HG03103 (cell line): ENCODE measurements around the gene GLRX.

Experiments
- ATAC-seq: cut with Tn5 transposase; IDR thresholded peaks from one replicate; pipeline ENCODE4 v1.9.1; 2021; ENCODE audit warnings: low read depth; ENCODE audit not compliant: unreplicated experiment

Gene GLRX

DNA sequence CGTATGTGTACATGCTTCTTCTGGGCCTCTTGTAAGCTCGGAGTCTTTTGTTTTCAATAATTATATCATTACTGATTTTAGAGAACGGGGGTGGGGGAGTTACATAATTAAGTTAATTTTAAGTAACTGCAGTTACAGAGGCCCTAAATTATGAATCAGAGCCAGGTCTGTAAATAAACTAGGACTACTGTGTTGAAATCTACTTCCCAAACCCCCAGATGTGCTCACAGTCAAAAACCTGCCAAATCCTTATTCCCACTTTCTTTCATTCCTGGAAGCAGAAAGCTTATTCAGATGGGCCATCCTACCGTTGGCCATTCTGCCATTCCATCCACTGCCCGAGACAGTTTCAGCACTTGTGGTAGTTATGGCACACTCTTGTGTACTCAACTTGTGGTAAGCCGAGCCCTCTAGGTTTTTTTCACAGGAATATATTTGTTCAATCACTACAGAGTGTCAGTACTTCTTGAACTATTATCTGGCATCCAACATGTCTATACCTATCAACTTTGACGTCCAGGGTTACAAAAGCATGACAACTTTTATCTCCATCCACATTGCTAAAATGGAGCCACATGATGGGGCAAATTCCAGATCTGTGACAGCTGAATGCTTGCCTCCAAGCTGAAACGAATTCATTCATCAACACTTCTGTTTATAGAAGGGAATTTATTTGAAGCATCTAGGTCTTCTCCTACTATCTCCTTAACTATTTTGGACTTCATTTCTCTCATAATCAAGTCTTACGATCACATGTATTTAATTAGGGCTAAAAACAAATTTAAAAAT, 37.8 kb downstream of the GLRX start:
- no peak for ATAC-seq

DNA sequence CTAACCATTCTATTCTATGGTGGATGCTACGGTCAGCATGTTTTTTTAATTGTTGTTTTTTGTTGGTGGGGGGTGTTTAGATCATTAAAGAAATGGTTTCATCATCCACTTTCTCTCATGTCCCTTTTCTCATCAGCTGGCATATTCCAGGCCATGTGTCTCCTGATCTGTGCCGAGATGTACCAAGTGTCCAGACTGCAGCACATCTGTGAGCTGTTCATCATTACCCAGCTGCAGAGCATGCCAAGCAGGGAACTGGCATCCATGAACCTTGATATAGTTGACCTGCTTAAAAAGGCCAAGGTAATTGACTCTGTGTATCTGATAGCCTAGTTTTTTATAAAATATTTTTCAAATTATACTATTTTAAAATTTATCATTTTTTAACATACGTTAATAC, 38.9 kb downstream of the GLRX start:
- no peak for ATAC-seq

DNA sequence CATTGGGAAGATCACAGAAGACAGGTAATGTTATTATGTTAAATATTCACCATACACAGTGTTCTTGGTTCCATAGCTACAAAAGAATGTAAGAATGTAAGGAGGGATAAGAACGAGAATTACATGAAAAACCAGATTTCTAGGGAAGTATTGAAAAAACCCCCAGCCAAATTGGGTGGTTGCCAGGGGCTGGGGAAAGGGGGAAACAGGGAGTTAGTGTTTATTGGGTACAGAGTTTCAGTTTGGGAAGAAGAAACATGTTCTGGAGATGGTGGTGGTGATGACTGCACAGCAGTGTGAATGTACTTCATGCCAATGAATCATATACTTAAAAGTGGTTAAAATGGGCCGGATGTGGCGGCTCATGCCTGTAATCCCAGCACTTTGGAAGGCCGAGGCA, 40.3 kb downstream of the GLRX start:
- no peak for ATAC-seq

DNA sequence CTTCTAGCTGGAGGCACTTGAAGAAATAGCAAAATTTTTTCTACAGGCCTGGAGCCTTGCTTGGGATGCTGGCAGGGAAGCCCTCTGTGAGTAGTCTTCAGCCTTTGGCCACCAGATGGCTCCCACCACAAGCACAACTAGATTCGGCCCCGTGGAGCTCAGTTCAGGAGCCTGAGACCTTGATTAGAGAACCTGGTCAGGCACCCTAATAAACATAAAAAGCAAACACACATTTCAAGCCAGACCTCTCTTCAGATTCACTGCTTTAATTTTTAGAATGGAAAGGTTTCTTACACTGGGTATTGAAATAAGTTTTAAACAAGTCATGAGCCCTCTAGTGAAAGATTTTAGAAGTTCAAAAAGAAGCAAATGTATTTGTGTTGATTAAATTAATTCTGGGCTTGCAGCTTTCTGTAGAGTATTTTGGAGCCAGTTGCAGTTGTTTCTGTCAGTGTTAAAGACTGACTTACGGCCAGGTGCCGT, 41.4 kb downstream of the GLRX start:
- ATAC-seq = peak; percentile 97

DNA sequence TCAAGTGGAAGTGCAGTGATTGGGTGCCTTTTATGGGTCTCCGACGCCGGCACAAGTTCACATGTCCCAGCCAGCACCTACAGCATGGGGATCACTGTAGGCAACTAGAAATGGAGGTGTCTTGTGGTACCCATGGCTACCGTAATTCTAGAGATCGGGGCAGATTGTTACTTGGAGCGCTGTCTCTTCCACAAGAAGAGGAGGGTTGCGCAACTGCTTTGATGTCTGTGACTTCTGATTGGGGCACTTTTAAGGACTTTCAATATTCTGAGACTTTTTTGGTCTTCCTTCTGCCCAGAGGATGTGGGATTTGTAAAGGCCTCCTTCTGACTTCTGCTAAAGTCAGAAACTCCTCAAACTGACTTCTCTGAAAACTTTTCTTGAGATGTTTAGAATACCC, 41.9 kb downstream of the GLRX start:
- ATAC-seq = no peak

DNA sequence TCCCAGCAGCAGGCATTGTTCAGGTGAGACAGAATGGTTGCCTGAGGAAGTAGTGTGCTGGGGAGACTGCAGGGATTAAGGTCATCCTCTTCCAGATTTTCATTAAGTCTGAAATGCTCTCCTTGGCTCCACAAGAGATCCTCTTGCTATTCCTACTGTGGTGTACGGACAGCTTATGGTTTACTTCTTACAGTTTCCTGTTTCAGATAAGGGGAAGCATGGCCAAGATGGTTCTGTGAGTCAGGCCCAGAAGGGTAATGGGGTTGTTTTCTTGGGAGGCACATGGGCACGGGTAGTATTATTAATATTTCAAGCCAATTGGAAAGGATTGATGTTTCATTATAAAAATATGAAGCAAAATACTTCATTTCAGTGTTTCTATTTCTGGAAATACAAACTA, 42.9 kb downstream of the GLRX start:
- no peak for ATAC-seq

DNA sequence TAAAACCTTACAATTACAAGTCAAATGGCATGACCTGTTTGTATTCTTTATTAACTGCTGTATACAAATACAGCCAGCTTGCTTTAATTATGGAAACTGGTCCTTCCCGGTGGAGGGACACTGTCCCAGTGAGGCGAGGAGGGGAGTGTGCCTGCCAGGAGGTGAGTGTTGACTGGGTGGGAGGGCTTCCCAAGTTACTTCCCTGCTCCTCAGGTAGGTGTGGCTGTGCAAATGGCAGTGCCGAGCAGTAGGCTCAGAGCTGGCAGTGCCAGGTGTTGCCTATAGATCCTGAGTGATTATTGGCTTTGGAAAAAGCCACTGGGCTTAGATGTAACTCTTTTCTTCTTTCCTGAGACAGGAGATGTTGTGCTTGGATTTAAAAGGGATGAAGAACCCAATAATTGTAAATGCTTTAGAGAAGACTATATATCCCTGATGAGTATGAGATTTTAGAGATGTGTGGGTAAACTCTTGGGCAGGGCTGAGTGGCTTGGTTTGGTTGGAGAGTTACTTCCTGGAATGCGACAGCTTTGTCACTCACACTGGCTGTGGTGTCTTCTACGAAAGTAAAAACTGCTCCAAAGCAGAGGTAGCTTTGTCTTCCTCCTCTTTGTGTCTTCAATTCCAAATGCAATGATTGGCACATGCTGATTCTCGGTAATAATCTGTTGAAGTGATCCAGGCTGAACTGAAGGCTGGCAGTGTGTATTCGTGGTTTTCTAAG, 43.7 kb downstream of the GLRX start:
- ATAC-seq = no peak

DNA sequence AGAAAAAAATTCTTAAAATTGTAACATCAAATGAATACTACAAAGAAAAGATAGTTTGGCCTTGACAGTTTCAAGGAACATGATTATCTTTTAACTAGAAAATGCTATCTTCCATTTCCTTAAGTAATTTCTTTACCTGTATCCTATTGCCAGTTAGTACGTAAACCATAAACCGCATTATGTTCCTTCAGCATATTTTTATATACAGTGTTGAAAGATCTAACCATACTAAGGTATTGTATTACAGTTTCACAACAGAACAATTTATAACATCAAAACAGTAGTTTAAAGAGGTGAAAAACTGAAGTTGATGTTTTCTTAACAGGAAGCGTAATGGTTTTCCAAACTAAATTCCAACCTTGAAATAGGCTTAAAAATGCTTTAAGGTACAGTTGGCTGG, 45.1 kb downstream of the GLRX start:
- no peak for ATAC-seq

DNA sequence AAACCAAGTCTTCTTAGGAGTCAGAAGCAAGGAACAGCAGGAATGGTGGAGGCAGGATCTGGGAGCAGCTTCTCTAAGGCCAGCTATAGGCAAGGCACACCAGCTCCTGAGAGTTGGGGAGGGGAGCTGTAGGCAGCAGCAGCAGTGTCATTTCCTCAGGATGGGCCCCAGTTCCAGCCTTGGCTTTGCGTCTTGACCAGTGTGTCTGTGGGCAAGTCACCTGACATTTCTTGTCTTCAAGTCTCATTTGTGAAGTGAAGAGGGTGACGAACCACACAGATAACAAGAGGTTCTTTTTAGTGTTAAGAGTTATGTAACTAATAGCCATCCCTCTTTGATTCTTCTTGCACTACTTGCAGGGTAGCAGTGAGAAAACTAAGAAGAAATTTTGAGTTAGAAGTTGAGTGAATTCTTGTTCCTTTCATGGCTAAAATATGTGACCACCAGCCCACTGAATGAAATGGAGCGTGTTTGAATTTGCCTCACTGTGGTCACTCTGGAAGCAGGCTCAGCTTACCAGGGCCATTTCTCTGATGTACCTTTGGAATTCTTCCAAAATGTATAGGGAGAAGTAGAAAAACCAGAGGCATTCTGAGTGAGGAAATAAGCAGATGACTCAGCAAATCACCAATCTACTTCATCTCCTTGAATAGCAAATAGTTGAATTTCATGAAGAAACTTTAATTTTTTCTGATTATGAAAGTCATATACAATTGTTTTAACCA, 49.0 kb downstream of the GLRX start:
- ATAC-seq = no peak

DNA sequence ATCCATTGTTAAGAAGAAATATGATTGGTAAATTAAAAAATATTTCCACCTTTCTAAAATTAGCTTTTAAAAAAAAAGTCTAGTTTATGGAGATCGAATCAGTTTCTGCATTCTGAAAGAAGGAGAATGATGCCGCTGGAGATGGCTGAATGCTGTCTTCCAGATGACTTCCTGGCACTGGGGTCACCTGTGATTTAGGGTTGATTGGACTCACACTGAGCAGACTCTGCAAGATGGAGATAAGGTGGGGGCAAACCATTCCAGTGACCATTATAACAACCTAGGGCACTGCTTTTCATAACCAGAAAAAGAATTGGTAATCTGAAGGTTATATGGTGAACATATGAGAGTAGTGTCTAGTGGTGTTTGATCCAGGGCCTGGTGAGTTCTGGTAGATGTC, 50.6 kb downstream of the GLRX start:
- no peak for ATAC-seq

DNA sequence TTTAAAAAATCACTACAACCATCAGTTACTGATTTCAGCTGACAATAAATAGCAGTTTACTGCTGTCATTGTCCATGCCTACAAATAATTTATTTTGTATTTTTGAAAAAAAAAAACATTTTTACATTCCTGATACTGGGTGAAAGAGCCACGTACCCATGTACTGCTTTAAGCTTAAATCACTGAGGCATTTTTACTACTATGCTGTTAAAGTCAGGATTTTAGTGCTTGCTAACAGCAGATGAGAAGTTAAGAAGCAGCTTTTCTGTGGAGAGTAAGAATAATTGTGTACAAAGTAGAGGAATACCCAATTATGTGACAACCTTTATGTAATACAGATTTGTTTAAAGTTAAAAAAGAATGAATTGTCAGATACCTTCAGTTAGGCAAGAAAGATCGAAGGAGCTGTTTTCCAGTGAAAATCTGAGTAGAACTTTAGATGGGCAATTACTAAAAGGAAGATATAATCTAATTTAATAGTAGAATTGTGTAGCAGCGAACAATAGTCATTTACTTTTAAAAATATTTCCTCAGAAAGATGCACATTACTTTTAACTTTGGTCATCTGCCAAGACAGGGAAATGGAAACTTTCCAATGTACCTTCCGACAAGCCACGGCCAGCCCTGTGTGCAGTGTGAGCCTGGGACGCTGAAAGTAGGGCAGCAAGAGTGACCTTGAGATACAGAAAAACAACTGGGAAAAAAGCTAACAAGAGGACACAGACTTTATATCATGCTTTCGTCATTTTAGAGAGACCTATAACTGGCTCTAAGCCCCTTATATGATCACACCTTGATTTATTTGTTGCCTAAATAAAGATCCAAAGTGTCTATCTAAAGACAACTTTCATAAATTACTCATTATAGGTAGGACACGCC, 51.5 kb downstream of the GLRX start:
- no peak for ATAC-seq

DNA sequence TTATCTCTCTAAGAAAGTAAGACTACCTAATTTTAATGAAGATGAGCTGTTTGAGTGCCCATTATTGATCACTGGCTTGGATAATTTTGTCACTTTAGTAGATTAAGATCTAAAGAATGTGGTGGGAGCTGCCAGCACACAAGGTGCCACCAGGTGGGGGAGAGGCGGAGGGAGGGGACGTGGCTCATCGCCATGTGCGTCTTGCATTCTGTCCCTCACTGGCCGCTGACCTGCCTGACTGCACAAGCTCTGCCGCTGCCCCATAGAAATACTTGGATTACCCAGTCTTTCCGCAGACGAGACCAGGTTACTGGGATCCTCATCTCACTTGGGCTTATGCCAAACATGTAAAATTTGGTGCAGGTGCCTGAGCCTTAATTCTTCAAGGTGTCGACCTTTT, 53.8 kb downstream of the GLRX start:
- no peak for ATAC-seq

DNA sequence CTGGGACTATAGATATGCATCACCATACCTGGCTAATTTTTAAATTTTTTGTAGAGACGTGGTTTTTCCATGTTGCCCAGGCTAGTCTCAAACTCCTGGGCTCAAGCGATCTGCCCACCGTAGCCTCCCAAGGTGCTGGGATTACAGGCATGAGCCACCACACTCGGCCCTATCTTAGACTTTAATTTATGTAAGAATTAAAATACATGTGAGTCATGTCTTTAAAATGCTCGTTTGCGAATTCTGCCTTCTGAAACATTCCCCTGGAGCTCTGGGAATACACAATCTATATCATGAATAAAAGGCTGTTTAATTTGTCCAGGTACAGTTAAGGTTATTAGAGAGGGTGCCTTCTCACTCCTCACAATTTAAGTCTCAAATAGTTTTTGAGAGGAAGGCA, 58.6 kb downstream of the GLRX start:
- ATAC-seq = no peak
